ENCODE measurements around the gene ORC4.

The ORC4 gene

GRCh38 chr2:147945660-147946059, 74.9 kb downstream of the ORC4 start:
- Histone ChIP-seq H3K4me3 (ENCODE audit: low read depth, low read length) (no peak overlapping the region), H3K27me3 (replicated peaks) (no peaks in the 10 kb centered on the region), H3K27ac (no peak overlapping the region), H3K36me3 (replicated peaks) (no peaks in the 10 kb centered on the region)
- peak; percentile 38 for DNase-seq
- in situ Hi-C loops (cut with HindIII; ENCODE audit: low pct_ligation_motif_present, low sequenced_read_pairs) = no loop called here
- TF ChIP-seq, protein P1, sequence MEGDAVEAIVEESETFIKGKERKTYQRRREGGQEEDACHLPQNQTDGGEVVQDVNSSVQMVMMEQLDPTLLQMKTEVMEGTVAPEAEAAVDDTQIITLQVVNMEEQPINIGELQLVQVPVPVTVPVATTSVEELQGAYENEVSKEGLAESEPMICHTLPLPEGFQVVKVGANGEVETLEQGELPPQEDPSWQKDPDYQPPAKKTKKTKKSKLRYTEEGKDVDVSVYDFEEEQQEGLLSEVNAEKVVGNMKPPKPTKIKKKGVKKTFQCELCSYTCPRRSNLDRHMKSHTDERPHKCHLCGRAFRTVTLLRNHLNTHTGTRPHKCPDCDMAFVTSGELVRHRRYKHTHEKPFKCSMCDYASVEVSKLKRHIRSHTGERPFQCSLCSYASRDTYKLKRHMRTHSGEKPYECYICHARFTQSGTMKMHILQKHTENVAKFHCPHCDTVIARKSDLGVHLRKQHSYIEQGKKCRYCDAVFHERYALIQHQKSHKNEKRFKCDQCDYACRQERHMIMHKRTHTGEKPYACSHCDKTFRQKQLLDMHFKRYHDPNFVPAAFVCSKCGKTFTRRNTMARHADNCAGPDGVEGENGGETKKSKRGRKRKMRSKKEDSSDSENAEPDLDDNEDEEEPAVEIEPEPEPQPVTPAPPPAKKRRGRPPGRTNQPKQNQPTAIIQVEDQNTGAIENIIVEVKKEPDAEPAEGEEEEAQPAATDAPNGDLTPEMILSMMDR (IDR thresholded peaks at IDR 0.05; ENCODE audit: low read depth, low read length, missing control alignments) = no peak

DNA sequence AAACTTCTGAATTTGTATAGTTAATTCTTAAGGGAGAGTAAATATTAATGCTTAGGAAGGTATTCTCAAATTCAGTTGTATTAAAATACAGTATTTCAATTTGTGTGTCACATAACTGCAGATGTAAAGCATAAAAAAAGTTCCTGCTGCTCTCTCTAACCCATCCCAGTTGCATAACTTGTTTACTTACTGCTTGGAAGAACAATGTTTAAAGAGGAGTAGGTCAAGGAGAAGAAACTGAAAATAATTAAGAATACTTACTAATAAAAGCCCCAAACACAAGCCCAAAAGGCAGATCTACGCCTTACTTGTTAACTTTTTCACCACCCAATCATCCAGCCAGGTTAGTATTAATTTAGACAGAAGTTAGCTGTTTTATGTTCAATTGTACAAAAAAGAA, 81.2 kb downstream of the ORC4 start:
- no peak for DNase-seq
- H3K36me3 ChIP-seq (replicated peaks) = no peaks in the 10 kb centered on the region
- H3K4me3 ChIP-seq (ENCODE audit: low read depth, low read length) = no peak overlapping the region
- H3K27me3 ChIP-seq (replicated peaks) = no peaks in the 10 kb centered on the region
- TF ChIP-seq, protein P1 (IDR thresholded peaks at IDR 0.05; ENCODE audit: low read depth, low read length, missing control alignments) = no peak
- H3K27ac ChIP-seq = no peak overlapping the region
- in situ Hi-C loops (cut with HindIII; ENCODE audit: low pct_ligation_motif_present, low sequenced_read_pairs) = no loop called here

DNA sequence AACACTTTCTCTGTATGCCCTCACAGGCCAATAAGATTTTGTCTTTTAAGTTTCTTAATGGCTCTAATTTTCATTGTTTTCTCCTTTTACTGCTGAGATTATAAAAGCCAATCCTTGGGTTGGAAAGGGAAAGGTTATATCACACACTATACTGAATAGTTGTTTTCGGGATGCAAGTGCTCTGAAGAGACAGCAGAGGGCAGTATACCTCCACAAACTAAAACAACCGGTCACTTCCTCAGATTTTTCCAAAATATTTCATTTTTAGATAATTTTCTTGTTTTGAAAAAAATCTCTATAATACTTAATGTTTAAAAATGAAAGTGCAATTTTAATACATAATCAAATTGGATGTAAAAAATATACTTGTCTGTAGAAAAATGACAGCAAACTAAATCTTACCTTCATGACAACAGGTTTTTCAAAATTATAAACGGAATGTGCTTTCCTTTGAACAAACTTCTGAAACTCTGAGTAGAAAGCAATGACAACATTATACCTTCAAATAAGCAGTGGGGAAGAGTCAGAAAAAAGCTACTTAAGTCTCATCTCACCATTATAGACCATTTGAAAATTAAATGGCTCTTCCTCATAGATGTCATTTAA, 82.7 kb downstream of the ORC4 start:
- in situ Hi-C loops (cut with HindIII; ENCODE audit: low pct_ligation_motif_present, low sequenced_read_pairs) = no loop called here
- H3K27ac ChIP-seq = no peak overlapping the region
- no peaks in the 10 kb centered on the region for H3K27me3 ChIP-seq (replicated peaks)
- TF ChIP-seq, protein P1 (IDR thresholded peaks at IDR 0.05; ENCODE audit: low read depth, low read length, missing control alignments) = peak; percentile 78
- no peak for DNase-seq
- no peak overlapping the region for H3K4me3 ChIP-seq (ENCODE audit: low read depth, low read length)
- H3K36me3 ChIP-seq (replicated peaks) = no peaks in the 10 kb centered on the region

DNA sequence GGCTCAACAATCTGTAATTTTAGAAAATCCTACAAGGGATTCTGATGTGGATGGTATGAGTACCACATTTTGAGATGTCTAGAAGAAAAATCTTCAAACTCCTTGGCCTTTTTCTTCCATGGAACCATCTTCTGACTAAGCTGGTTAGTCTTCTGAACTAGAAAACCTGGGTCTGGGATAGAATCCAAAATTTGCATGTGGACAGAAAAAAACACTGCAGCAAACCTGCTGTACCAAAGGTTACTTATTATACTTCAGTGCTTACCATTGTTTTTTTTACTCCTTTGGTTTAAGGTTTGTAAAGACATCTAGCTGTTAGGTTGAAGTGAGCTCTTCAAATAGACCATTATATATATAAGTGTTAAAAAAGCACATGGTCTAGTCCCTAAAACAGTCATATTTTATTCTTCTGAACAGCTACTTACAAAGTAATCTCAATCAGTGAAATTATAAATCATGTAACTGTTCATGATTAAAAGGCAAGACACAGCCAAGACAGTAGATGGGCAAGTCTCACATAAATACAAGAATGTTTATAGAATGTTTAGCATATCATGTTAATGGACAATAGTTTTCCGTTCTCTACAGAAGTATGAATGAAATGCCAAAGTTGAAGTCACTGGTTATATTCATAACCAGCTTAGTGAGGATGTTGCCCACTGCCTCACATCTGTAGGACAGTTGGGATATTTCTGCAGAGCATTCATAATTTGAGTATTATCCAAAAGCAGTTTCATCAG, 85.5 kb downstream of the ORC4 start:
- Histone ChIP-seq H3K27me3 (replicated peaks) (no peaks in the 10 kb centered on the region), H3K4me3 (ENCODE audit: low read depth, low read length) (no peak overlapping the region), H3K27ac (no peak overlapping the region), H3K36me3 (replicated peaks) (no peaks in the 10 kb centered on the region)
- in situ Hi-C loops (cut with HindIII; ENCODE audit: low pct_ligation_motif_present, low sequenced_read_pairs) = no loop called here
- TF ChIP-seq, protein P1 (IDR thresholded peaks at IDR 0.05; ENCODE audit: low read depth, low read length, missing control alignments) = no peak
- no peak for DNase-seq

GRCh38 chr2:147933931-147934330, 86.6 kb downstream of the ORC4 start:
- in situ Hi-C loops (cut with HindIII; ENCODE audit: low pct_ligation_motif_present, low sequenced_read_pairs) = no loop called here
- Histone ChIP-seq H3K27me3 (replicated peaks) (no peaks in the 10 kb centered on the region), H3K36me3 (replicated peaks) (no peaks in the 10 kb centered on the region), H3K4me3 (ENCODE audit: low read depth, low read length) (no peak overlapping the region), H3K27ac (no peak overlapping the region)
- TF ChIP-seq, protein P1 (IDR thresholded peaks at IDR 0.05; ENCODE audit: low read depth, low read length, missing control alignments) = no peak
- DNase-seq = no peak

Measured in brain microvascular endothelial cell (primary cell).